B cell (primary cell): ENCODE results near the gene ACSF2. TPM values are rescaled to one million over a fixed set of nuclear protein-coding genes. Genes with fewer than 3 reads are reported as not detected.

Experiments
- ATAC-seq: fragments of 200-7000 bp; cut with Tn5 transposase; one replicate; pipeline ENCODE4 v1.10.0; 2021; ENCODE audit warnings: low read depth, mild to moderate bottlenecking, moderate number of reproducible peaks, moderate library complexity
- CTCF ChIA-PET: fragments of 350-600 bp; sonication (Branson Sonifier 250); formaldehyde crosslinking; loops from one replicate; lab custom pipeline; 2021; ENCODE audit warnings: antibody characterized with exemption, inconsistent platforms; lab: Charles Lee
- POLR2A ChIA-PET: fragments of 350-600 bp; sonication (Branson Sonifier 250); formaldehyde crosslinking; loops from one replicate; lab custom pipeline; 2021; ENCODE audit warnings: antibody characterized with exemption; lab: Charles Lee
- DNase-seq: peaks from one replicate; pipeline ENCODE4 v3.0.0; 2013
- H2AFZ ChIP-seq: 2 replicates; pipeline ENCODE4 v1.6.1; 2012; ENCODE audit warnings: mild to moderate bottlenecking, low read depth, low read length; ENCODE audit not compliant: insufficient read depth, poor library complexity, severe bottlenecking
- H3K27ac ChIP-seq, 2 donors: 1 replicate in 1 of 2; 2 replicates in 1 of 2; pipeline ENCODE4 v1.5.1; 2012 to 2013; ENCODE audit warnings: low read length in 2 of 2, mild to moderate bottlenecking in 2 of 2, moderate library complexity in 1 of 2
- H3K27me3 ChIP-seq, 4 experiments: fragments of 200-600 bp in 1 of 4; sonication (generic) in 1 of 4; replicated peaks in 1 of 4; 1 replicate in 2 of 4; 2 replicates in 2 of 4; pipeline versions ENCODE4 v1.6.1 to v1.7.0; 2013 to 2016; ENCODE audit warnings: low read length in 3 of 4, mild to moderate bottlenecking in 2 of 4, mixed read lengths in 1 of 4, moderate library complexity in 1 of 4; ENCODE audit not compliant: insufficient read depth in 4 of 4, control insufficient read depth in 3 of 4; ENCODE audit errors: control extremely low read depth in 1 of 4
- H3K36me3 ChIP-seq, 2 experiments: replicated peaks in 1 of 2; 1 replicate in 1 of 2; 2 replicates in 1 of 2; pipeline versions ENCODE4 v1.6.1 to v1.7.1; 2013; ENCODE audit warnings: low read length in 1 of 2; ENCODE audit not compliant: insufficient read depth in 2 of 2, control insufficient read depth in 1 of 2; ENCODE audit errors: control extremely low read depth in 1 of 2, extremely low read depth in 1 of 2
- H3K4me1 ChIP-seq, 2 donors: fragments of 200-600 bp in 1 of 2; sonication (generic) in 1 of 2; 1 replicate in 1 of 2; 2 replicates in 1 of 2; pipeline versions ENCODE4 v1.5.1 to v1.6.1; 2013 to 2017; ENCODE audit warnings: low read length in 2 of 2; ENCODE audit not compliant: control insufficient read depth in 2 of 2, insufficient read depth in 2 of 2
- H3K4me2 ChIP-seq: replicated peaks from 2 replicates; pipeline ENCODE3; 2012; ENCODE audit warnings: mild to moderate bottlenecking, low read depth, low read length; ENCODE audit not compliant: poor library complexity, severe bottlenecking
- H3K4me3 ChIP-seq, 5 experiments: fragments of 200-600 bp in 1 of 5; sonication (generic) in 1 of 5; 1 replicate in 3 of 5; 2 replicates in 2 of 5; pipeline versions ENCODE4 v1.5.1 to v1.7.0; 2011 to 2016; ENCODE audit warnings: low read length in 4 of 5, mild to moderate bottlenecking in 4 of 5, low read depth in 2 of 5, control low read depth in 1 of 5, moderate library complexity in 1 of 5; ENCODE audit not compliant: insufficient read depth in 1 of 5; ENCODE audit errors: control extremely low read depth in 1 of 5, extremely low read depth in 1 of 5
- H3K79me2 ChIP-seq: fragments of 200-600 bp; sonication (generic); one replicate; pipeline ENCODE4 v1.6.0; 2016; ENCODE audit warnings: low read length; ENCODE audit not compliant: control insufficient read depth, insufficient read depth
- H3K9ac ChIP-seq: fragments of 200-600 bp; sonication (generic); 2 replicates; pipeline ENCODE4 v1.6.1; 2017; ENCODE audit warnings: mild to moderate bottlenecking, low read length, moderate library complexity
- H3K9me3 ChIP-seq, 3 donors: one replicate each; pipeline versions ENCODE4 v1.6.1 to v1.7.1; 2013; ENCODE audit warnings: low read length in 2 of 3; ENCODE audit not compliant: control insufficient read depth in 2 of 3, insufficient read depth in 1 of 3; ENCODE audit errors: control extremely low read depth in 1 of 3
- H4K20me1 ChIP-seq: 2 replicates; pipeline ENCODE4 v1.6.0; 2012; ENCODE audit warnings: mild to moderate bottlenecking, low read length; ENCODE audit not compliant: insufficient read depth, control insufficient read depth, poor library complexity, severe bottlenecking
- H3K27ac Mint-ChIP-seq: one replicate; pipeline ENCODE4 v1.8.0; 2021; ENCODE audit warnings: mixed read lengths
- H3K27me3 Mint-ChIP-seq: one replicate; pipeline ENCODE4 v1.8.0; 2021; ENCODE audit warnings: mixed read lengths
- H3K4me1 Mint-ChIP-seq: one replicate; pipeline ENCODE4 v1.8.0; 2021; ENCODE audit warnings: mixed read lengths
- H3K4me3 Mint-ChIP-seq: one replicate; pipeline ENCODE4 v1.8.0; 2021; ENCODE audit warnings: mixed read lengths
- H3K9me3 Mint-ChIP-seq: one replicate; pipeline ENCODE4 v1.8.0; 2022; ENCODE audit warnings: mixed read lengths; ENCODE audit not compliant: insufficient read depth
- CTCF ChIP-seq: fragments of 200-600 bp; IDR thresholded peaks from one replicate; pipeline ENCODE4 v1.8.0; 2022; ENCODE audit warnings: antibody characterized with exemption, mild to moderate bottlenecking
- EZH2 ChIP-seq: IDR thresholded peaks from 2 replicates; pipeline ENCODE4 v1.6.1; 2012; ENCODE audit warnings: borderline replicate concordance, low read depth, mild to moderate bottlenecking, moderate library complexity, low read length; ENCODE audit not compliant: insufficient read depth, poor library complexity, severe bottlenecking
- WGBS: methylation state at CpG from one replicate; pipeline ENCODE4 v1.1.5; 2013; ENCODE audit warnings: missing lambda C conversion rate; ENCODE audit not compliant: insufficient coverage; 5-methylcytosine and 5-hydroxymethylcytosine counted together
- intact Hi-C: fragments of 100-400 bp; cut with micrococcal nuclease; formaldehyde crosslinking; loops from one replicate; pipeline ENCODE4 v1.10.0; 2022
- polyA plus RNA-seq: library from polyadenylated mRNA; depleted of rRNA; stranded (reverse); fragments of >200 nt; gene quantifications from 2 replicates; pipeline ENCODE4 v1.2.3, GENCODE V29; 2012
- total RNA-seq, 2 donors: library from RNA; stranded (reverse); fragments of 120-200 nt in 1 of 2; gene quantifications; 1 replicate in 1 of 2; 2 replicates in 1 of 2; pipeline versions ENCODE4 v1.2.3 to v1.2.4, GENCODE V29; 2013 to 2022

Gene ACSF2
- total and polyA plus RNA-seq, 2 donors (not counting 1 experiment from before 2014, with no cell fraction given) = 59.6 to 66.1 TPM

GRCh38 chr17:50505591-50506130 lies 79.6 kb downstream of the ACSF2 start:
- ChIA-PET POLR2A (no interaction called here), CTCF (interaction anchor here (1.5 to 2.9 kb wide), 2 partner anchors 37 to 143 kb away, joined by 4 to 8 read pairs; no protein-coding TSS in a partner anchor)
- Histone ChIP-seq H3K4me2 (no peak overlapping the region), H3K4me1 (peaks cover 9 to 14% of the 10 kb centered on the region in 2 donors), H3K9me3 (peaks cover 0 to 3% (median 0%) of the 10 kb centered on the region in 3 donors), H3K27ac (no peak overlapping the region), H3K79me2 (no peaks in the 10 kb centered on the region), H3K9ac (no peak overlapping the region), H3K36me3 (no peaks in the 10 kb centered on the region), H2AFZ (no peak overlapping the region), H4K20me1 (no peaks in the 10 kb centered on the region), H3K27me3 (peaks cover 0 to 8% (median 3%) of the 10 kb centered on the region in 4 experiments), H3K4me3 (no peak overlapping the region)
- peaks cover 18% of the 10 kb centered on the region for H3K4me1 Mint-ChIP-seq
- TF ChIP-seq EZH2 (no peak), CTCF (no peak)
- no peak for ATAC-seq
- WGBS = 66% methylated on average over 5 of the region's 7 CpGs
- H3K4me3 Mint-ChIP-seq = no peak overlapping the region
- no peaks in the 10 kb centered on the region for H3K27me3 Mint-ChIP-seq
- no peak for DNase-seq
- H3K27ac Mint-ChIP-seq = no peak overlapping the region
- H3K9me3 Mint-ChIP-seq = no peaks in the 10 kb centered on the region
- intact Hi-C loops = no loop called here

DNA sequence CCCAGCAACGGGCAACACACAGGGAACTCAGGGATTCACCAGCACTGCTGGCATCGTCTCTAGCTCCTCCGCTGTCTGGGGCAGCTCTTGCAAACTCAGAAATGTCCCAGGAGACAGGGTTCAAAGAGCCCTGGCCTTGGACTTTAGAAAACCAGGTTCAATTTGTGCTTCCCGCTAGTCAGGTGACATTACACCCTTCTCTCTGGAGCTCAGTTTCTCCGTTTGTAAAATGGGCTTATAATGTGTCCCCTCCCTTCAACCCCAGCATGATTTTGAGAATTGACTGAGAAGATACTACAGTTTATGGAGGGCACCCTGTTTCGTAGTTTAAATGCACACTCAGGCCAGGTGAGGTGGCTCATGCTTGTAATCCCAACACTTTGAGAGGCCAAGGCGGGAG lies 80.3 kb downstream of the ACSF2 start:
- Mint-ChIP-seq H3K9me3 (no peaks in the 10 kb centered on the region), H3K27ac (peak overlapping the region; percentile 56), H3K4me1 (peaks cover 23% of the 10 kb centered on the region), H3K4me3 (peak overlapping the region; percentile 26), H3K27me3 (no peaks in the 10 kb centered on the region)
- CTCF ChIA-PET = interaction anchor here (0.7 to 1.8 kb wide), 4 partner anchors 17 to 144 kb away, joined by 3 to 10 read pairs (median 4); partner anchors contain the start of gene RSAD1
- ATAC-seq (no peak), DNase-seq (no peak)
- Histone ChIP-seq H3K9ac (no peak overlapping the region), H3K27ac (no peak overlapping the region), H3K4me3 (no peak overlapping the region), H3K4me1 (peaks cover 9 to 16% of the 10 kb centered on the region in 2 donors), H4K20me1 (no peaks in the 10 kb centered on the region), H2AFZ (no peak overlapping the region), H3K27me3 (peaks cover 0 to 8% (median 3%) of the 10 kb centered on the region in 4 experiments), H3K4me2 (no peak overlapping the region), H3K36me3 (no peaks in the 10 kb centered on the region), H3K79me2 (no peaks in the 10 kb centered on the region), H3K9me3 (peaks cover 0 to 3% (median 0%) of the 10 kb centered on the region in 3 donors)
- intact Hi-C loops = no loop called here
- 91% methylated on average over 5 of the region's 7 CpGs for WGBS
- TF ChIP-seq CTCF = no peak
- TF ChIP-seq EZH2 = no peak
- POLR2A ChIA-PET = no interaction called here
